Stomach (tissue), 9 donors: ENCODE data around the gene FOXP3. TPM values are rescaled to one million over a fixed set of nuclear protein-coding genes. Genes with fewer than 3 reads are reported as not detected.

Source experiments
- DNase-seq, 2 donors: peaks; one replicate each; pipeline versions ENCODE4 v3.0.0 to v3.0.0-alpha.2; 2013 to 2019
- H3K27ac ChIP-seq, 5 donors: fragments of 200-600 bp in 4 of 5; sonication (generic) in 4 of 5; one replicate each; pipeline ENCODE4 v1.5.1; 2013 to 2019; ENCODE audit warnings: mild to moderate bottlenecking in 1 of 5, moderate library complexity in 1 of 5
- H3K27me3 ChIP-seq, 3 donors: fragments of 200-600 bp; sonication (generic); one replicate each; pipeline ENCODE4 v1.5.1; 2017 to 2019; ENCODE audit warnings: mixed run types in 1 of 3
- H3K36me3 ChIP-seq, 4 donors: fragments of 200-600 bp; sonication (generic); 1 replicate in 3 of 4; 2 replicates in 1 of 4; pipeline ENCODE4 v1.5.1; 2016 to 2019
- H3K4me1 ChIP-seq, 4 donors: fragments of 200-600 bp; sonication (generic); one replicate each; pipeline ENCODE4 v1.5.1; 2016 to 2019
- H3K4me3 ChIP-seq, 4 donors: fragments of 200-600 bp; sonication (generic) in 3 of 4; one replicate each; pipeline ENCODE4 v1.5.1; 2016 to 2019; ENCODE audit warnings: mild to moderate bottlenecking in 1 of 4
- H3K9me3 ChIP-seq, 4 donors: fragments of 200-600 bp; sonication (generic); one replicate each; pipeline ENCODE4 v1.5.1; 2016 to 2019
- CTCF ChIP-seq, 7 experiments: fragments of 450-650 bp in 4 of 7; fragments of 200-600 bp in 3 of 7; sonication (generic) in 3 of 7; IDR thresholded peaks; one replicate each; pipeline ENCODE4 v1.5.1; 2016 to 2019; ENCODE audit warnings: antibody characterized with exemption in 7 of 7, control low read depth in 2 of 7, mild to moderate bottlenecking in 1 of 7
- EP300 ChIP-seq: sonication (generic); formaldehyde crosslinking; IDR thresholded peaks from one replicate; pipeline ENCODE4 v1.6.1; 2017; ENCODE audit warnings: antibody characterized with exemption
- POLR2A ChIP-seq, 4 donors: fragments of 450-650 bp; IDR thresholded peaks; one replicate each; pipeline ENCODE4 v1.6.1; 2016; ENCODE audit warnings: antibody characterized with exemption in 4 of 4, control low read depth in 2 of 4, mild to moderate bottlenecking in 1 of 4, moderate library complexity in 1 of 4
- POLR2AphosphoS5 ChIP-seq, 3 donors: sonication (generic); formaldehyde crosslinking; IDR thresholded peaks; one replicate each; pipeline ENCODE4 v1.6.1; 2016; ENCODE audit warnings: antibody characterized with exemption in 3 of 3
- WGBS, 5 donors: extraction: QIAGEN DNeasy Blood & Tissue Kit in 3 of 5; methylation state at CpG; one replicate each; pipeline versions ENCODE4 v1.1.5 to v1.1.7; 2013 to 2018; 5-methylcytosine and 5-hydroxymethylcytosine counted together
- intact Hi-C: fragments of 100-400 bp; cut with DNase I; formaldehyde crosslinking; loops from one replicate; pipeline ENCODE4 v1.15.1; 2023; ENCODE audit warnings: low total_unique reads
- polyA plus RNA-seq, 3 donors: library from polyadenylated mRNA; stranded (reverse); fragments of 200-250 nt; gene quantifications; one replicate each; pipeline ENCODE4 v1.2.3, GENCODE V29; 2013
- total RNA-seq, 5 donors: library from RNA; depleted of rRNA; stranded (reverse); fragments of >200 nt; gene quantifications; one replicate each; pipeline versions ENCODE4 v1.1.0 to v1.2.3, GENCODE V29; 2014 to 2016
- donor health status: healthy with polysubstance abuse.
- donor health status: Bipolar disorder and iron deficiency.
- donor health status: healthy.

FOXP3 gene
- total and polyA plus RNA-seq, 8 donors: 0.12 to 0.88 TPM; not detected in 6

GRCh38 chrX:49292400-49293362 lies 28.2 kb upstream of the FOXP3 start:
- H3K36me3 ChIP-seq: no peaks in the 10 kb centered on the region
- TF ChIP-seq CTCF (IDR thresholded peaks at IDR 0.05): no peak
- H3K27me3 ChIP-seq: peaks cover 0 to 21% (median 0%) of the 10 kb centered on the region in 3 donors
- intact Hi-C loops: no loop called here
- H3K4me1 ChIP-seq: no peaks in the 10 kb centered on the region
- H3K27ac ChIP-seq: no peak overlapping the region
- H3K4me3 ChIP-seq: no peak overlapping the region
- no peak for DNase-seq
- WGBS, 5 donors: 75 to 88% (median 82%) methylated on average over 8 to 17 of the region's 17 CpGs
- H3K9me3 ChIP-seq: no peaks in the 10 kb centered on the region

- peak; percentile 69 to 76 for DNase-seq
- no peaks in the 10 kb centered on the region for H3K9me3 ChIP-seq
- no peak overlapping the region for H3K27ac ChIP-seq
- TF ChIP-seq CTCF (IDR thresholded peaks at IDR 0.05): peak in 5 of 7 experiments; percentile 42 to 66 (median 50)
- no peak for TF ChIP-seq POLR2A (IDR thresholded peaks at IDR 0.05)
- 15 to 42% (median 26%) methylated on average over 5 to 11 of the region's 11 CpGs for WGBS, 5 donors
- peaks cover 0 to 23% (median 0%) of the 10 kb centered on the region in 3 donors for H3K27me3 ChIP-seq
- H3K4me1 ChIP-seq: no peaks in the 10 kb centered on the region
- intact Hi-C loops: no loop called here
- no peak overlapping the region for H3K4me3 ChIP-seq
- H3K36me3 ChIP-seq: no peaks in the 10 kb centered on the region
Measured at GRCh38 chrX:49291615-49292337, 27.3 kb upstream of the FOXP3 start.

GRCh38 chrX:49290215-49290614 lies 25.7 kb upstream of the FOXP3 start:
- H3K36me3 ChIP-seq: peaks cover 0 to 12% (median 5%) of the 10 kb centered on the region in 4 donors
- intact Hi-C loops: no loop called here
- no peak overlapping the region for H3K27ac ChIP-seq
- H3K9me3 ChIP-seq: no peaks in the 10 kb centered on the region
- no peaks in the 10 kb centered on the region for H3K4me1 ChIP-seq
- H3K4me3 ChIP-seq: no peak overlapping the region
- H3K27me3 ChIP-seq: peaks cover 0 to 25% (median 0%) of the 10 kb centered on the region in 3 donors
- 64 to 88% (median 71%) methylated on average over 1 to 7 of the region's 7 CpGs for WGBS, 5 donors
- no peak for TF ChIP-seq EP300
- DNase-seq: no peak

- 74 to 100% (median 92%) methylated on average over 1 of the region's 1 CpG for WGBS, 5 donors
- peaks cover 0 to 2% (median 0%) of the 10 kb centered on the region in 4 donors for H3K4me1 ChIP-seq
Measured at GRCh38 chrX:49287665-49288064, 23.2 kb upstream of the FOXP3 start.

More at GRCh38 chrX:49287665-49288064, 23.2 kb upstream of the FOXP3 start:
- Histone ChIP-seq H3K36me3 (peaks cover 0 to 12% (median 5%) of the 10 kb centered on the region in 4 donors), H3K27ac (no peak overlapping the region), H3K9me3 (no peaks in the 10 kb centered on the region), H3K27me3 (peaks cover 0 to 23% (median 0%) of the 10 kb centered on the region in 3 donors), H3K4me3 (no peak overlapping the region)
- TF ChIP-seq POLR2AphosphoS5 (IDR thresholded peaks at IDR 0.05) (no peak), EP300 (no peak), CTCF (IDR thresholded peaks at IDR 0.05) (no peak), POLR2A (IDR thresholded peaks at IDR 0.05) (no peak)
- no peak for DNase-seq
- intact Hi-C loops: loop anchor here (10.0 kb wide), 1 partner anchor 477 kb away; no protein-coding TSS in a partner anchor
